Cardiac septum (tissue), 1 donor: ENCODE data around the gene TRPV2. TPM values are rescaled to one million over a fixed set of nuclear protein-coding genes. Genes with fewer than 3 reads are reported as not detected.
"Not testable (repeated sequence)": the region's sequence is repeated elsewhere in the genome, so short reads cannot be mapped to it uniquely, and the experiment has no call there.

ENCODE experiments used
- DNase-seq: peaks from one replicate; pipeline ENCODE4 v3.0.0-alpha.2; 2020; ENCODE audit warnings: low spot score
- intact Hi-C: fragments of 100-400 bp; cut with DNase I; formaldehyde crosslinking; loops from one replicate; pipeline ENCODE4 v1.14.0; 2022
- long read RNA-seq: library from polyadenylated mRNA; unstranded; transcript quantifications from one replicate; pipeline ENCODE4 v2.0.0, GENCODE V29; 2021
- total RNA-seq: library from RNA; stranded (reverse); fragmentation: NEBNext Ultra II Directional; extraction: Animal tissue kit (Norgen Biotek cat#: 25700); gene quantifications from one replicate; pipeline ENCODE4 v1.2.1, GENCODE V29; 2021
- donor health status: DM: no; HTN: no; CAD: no.

The TRPV2 gene
- total RNA-seq, result 9.1 TPM
- long read RNA-seq, partial matches to known transcripts, result 3 of 13 reads
- long read RNA-seq, other reads (novel, unspliced or antisense), result 5 of 13 reads

GRCh38 chr17:16415031-16415924, at the start of gene TRPV2:
Gene TRPV2, plus strand, starts transcription at chr17:16415571. Its CDS starts 2,098 bp downstream, at chr17:16417669.
- no peak for DNase-seq
- intact Hi-C loops, result no loop called here

GRCh38 chr17:16371742-16372141, 43.6 kb upstream of the TRPV2 start:
- no peak for DNase-seq
- intact Hi-C loops, result no loop called here

GRCh38 chr17:16374146-16374938, 41.0 kb upstream of the TRPV2 start:
- intact Hi-C loops, result no loop called here
- no peak for DNase-seq

GRCh38 chr17:16377941-16378341, 37.4 kb upstream of the TRPV2 start:
- no peak for DNase-seq
- intact Hi-C loops, result no loop called here

GRCh38 chr17:16378636-16379282, 36.6 kb upstream of the TRPV2 start:
- intact Hi-C loops, result no loop called here
- no peak for DNase-seq

- DNase-seq, result no peak
- intact Hi-C loops, result loop anchor here (2.0 kb wide), 2 partner anchors 37 to 59 kb away; no protein-coding TSS in a partner anchor
These were observed 35.7 kb upstream of the TRPV2 start for GRCh38 chr17:16379654-16380053.

- DNase-seq, result peak; percentile 97
- intact Hi-C loops, result loop anchor here (2.0 kb wide), 2 partner anchors 36 to 58 kb away; no protein-coding TSS in a partner anchor
These were observed 34.5 kb upstream of the TRPV2 start, which contains the start of gene UBB for GRCh38 chr17:16380640-16381495. Gene UBB, plus strand, starts transcription at chr17:16381091. Its CDS starts 817 bp downstream, at chr17:16381908.

GRCh38 chr17:16381496-16381820, 33.9 kb upstream of the TRPV2 start:
- DNase-seq, result no peak
- intact Hi-C loops, result loop anchor here (2.0 kb wide), 2 partner anchors 35 to 57 kb away; no protein-coding TSS in a partner anchor

GRCh38 chr17:16383216-16383615, 32.2 kb upstream of the TRPV2 start:
- DNase-seq, result no peak
- intact Hi-C loops, result no loop called here

- no peak for DNase-seq
- intact Hi-C loops, result no loop called here
These were observed 31.5 kb upstream of the TRPV2 start for GRCh38 chr17:16383772-16384287.

- intact Hi-C loops, result no loop called here
- no peak for DNase-seq
These were observed 30.8 kb upstream of the TRPV2 start for GRCh38 chr17:16384557-16384956.

- intact Hi-C loops, DNase-seq: not testable (repeated sequence)
These were observed 29.3 kb upstream of the TRPV2 start for GRCh38 chr17:16386126-16386507.

- DNase-seq, result no peak
- intact Hi-C loops, result no loop called here
These were observed 23.9 kb upstream of the TRPV2 start for GRCh38 chr17:16391451-16391850.

GRCh38 chr17:16392491-16392890, 22.9 kb upstream of the TRPV2 start:
- not testable (repeated sequence) for DNase-seq

GRCh38 chr17:16395887-16396286, 19.5 kb upstream of the TRPV2 start:
- DNase-seq, intact Hi-C loops: not testable (repeated sequence)

More at GRCh38 chr17:16392491-16392890, 22.9 kb upstream of the TRPV2 start:
- intact Hi-C loops, result not testable (repeated sequence)

GRCh38 chr17:16396693-16397092, 18.7 kb upstream of the TRPV2 start:
- intact Hi-C loops, DNase-seq: not testable (repeated sequence)

GRCh38 chr17:16398270-16399267, 16.8 kb upstream of the TRPV2 start:
- intact Hi-C loops, result no loop called here
- no peak for DNase-seq
